ENCODE measurements around the gene SRSF10. TPM values are rescaled to one million over a fixed set of nuclear protein-coding genes. Genes with fewer than 3 reads are reported as not detected.
A peak's percentile ranks its signal among the peaks of the same experiment; 100 is the strongest.
"Not testable (repeated sequence)": the region's sequence is repeated elsewhere in the genome, so short reads cannot be mapped to it uniquely, and the experiment has no call there.

SRSF10 gene
- total RNA-seq, 1 donor: 81.1 TPM

- no peaks in the 10 kb centered on the region for H3K79me2 ChIP-seq (ENCODE audit: insufficient read depth, low read length)
- H3K4me1 ChIP-seq (ENCODE audit: insufficient read depth, low read length): peaks cover 22% of the 10 kb centered on the region
- DNase-seq (ENCODE audit: insufficient read length, low spot score, missing footprints): peak; percentile 72
- no peak overlapping the region for H3K4me2 ChIP-seq (ENCODE audit: insufficient read depth, low read length)
- TF ChIP-seq CTCF (IDR thresholded peaks at IDR 0.05; ENCODE audit: extremely low read depth, low read depth, low read length): no peak
- H2AFZ ChIP-seq (ENCODE audit: low read length): no peak overlapping the region
- H3K27me3 ChIP-seq (ENCODE audit: insufficient read depth, low read length): peaks cover 15% of the 10 kb centered on the region
- no peaks in the 10 kb centered on the region for H4K20me1 ChIP-seq (ENCODE audit: insufficient read depth, low read length)
- H3K9me3 ChIP-seq (ENCODE audit: low read depth, low read length): no peaks in the 10 kb centered on the region
- H3K27ac ChIP-seq (ENCODE audit: low read depth, low read length): no peak overlapping the region
- no peak overlapping the region for H3K4me3 ChIP-seq (ENCODE audit: insufficient read depth, low read length)
- H3K36me3 ChIP-seq (ENCODE audit: insufficient read depth, low read length): no peaks in the 10 kb centered on the region
Observed at GRCh38 chr1:24009406-24009805, 29.3 kb upstream of the SRSF10 start.

- H3K27ac ChIP-seq (ENCODE audit: low read depth, low read length); H2AFZ ChIP-seq (ENCODE audit: low read length); H3K9me3 ChIP-seq (ENCODE audit: low read depth, low read length); H3K36me3 ChIP-seq (ENCODE audit: insufficient read depth, low read length); H3K79me2 ChIP-seq (ENCODE audit: insufficient read depth, low read length); H3K4me3 ChIP-seq (ENCODE audit: insufficient read depth, low read length); H4K20me1 ChIP-seq (ENCODE audit: insufficient read depth, low read length): not testable (repeated sequence)
- Histone ChIP-seq H3K4me2 (ENCODE audit: insufficient read depth, low read length) (peak overlapping the region; percentile 20), H3K27me3 (ENCODE audit: insufficient read depth, low read length) (peaks cover 19% of the 10 kb centered on the region), H3K4me1 (ENCODE audit: insufficient read depth, low read length) (peaks cover 26% of the 10 kb centered on the region)
- peak; percentile 50 for DNase-seq (ENCODE audit: insufficient read length, low spot score, missing footprints)
Observed at GRCh38 chr1:24008574-24009184, 28.6 kb upstream of the SRSF10 start.

- H3K9me3 ChIP-seq (ENCODE audit: low read depth, low read length): no peaks in the 10 kb centered on the region
- no peak for TF ChIP-seq CTCF (IDR thresholded peaks at IDR 0.05; ENCODE audit: extremely low read depth, low read depth, low read length)
Observed at GRCh38 chr1:24007079-24007478, 27.0 kb upstream of the SRSF10 start.

GRCh38 chr1:24005163-24005562, 25.0 kb upstream of the SRSF10 start:
- Histone ChIP-seq H3K9me3 (ENCODE audit: low read depth, low read length) (no peaks in the 10 kb centered on the region), H4K20me1 (ENCODE audit: insufficient read depth, low read length) (no peaks in the 10 kb centered on the region), H2AFZ (ENCODE audit: low read length) (no peak overlapping the region), H3K79me2 (ENCODE audit: insufficient read depth, low read length) (no peaks in the 10 kb centered on the region), H3K27ac (ENCODE audit: low read depth, low read length) (no peak overlapping the region), H3K4me3 (ENCODE audit: insufficient read depth, low read length) (no peak overlapping the region), H3K27me3 (ENCODE audit: insufficient read depth, low read length) (peaks cover 20% of the 10 kb centered on the region), H3K4me1 (ENCODE audit: insufficient read depth, low read length) (peaks cover 30% of the 10 kb centered on the region), H3K4me2 (ENCODE audit: insufficient read depth, low read length) (no peak overlapping the region), H3K36me3 (ENCODE audit: insufficient read depth, low read length) (no peaks in the 10 kb centered on the region)
- DNase-seq (ENCODE audit: insufficient read length, low spot score, missing footprints): no peak
- TF ChIP-seq CTCF (IDR thresholded peaks at IDR 0.05; ENCODE audit: extremely low read depth, low read depth, low read length): no peak

More at GRCh38 chr1:24007079-24007478, 27.0 kb upstream of the SRSF10 start:
- DNase-seq (ENCODE audit: insufficient read length, low spot score, missing footprints): no peak
- H3K36me3 ChIP-seq (ENCODE audit: insufficient read depth, low read length): no peaks in the 10 kb centered on the region
- no peak overlapping the region for H3K27ac ChIP-seq (ENCODE audit: low read depth, low read length)
- peaks cover 20% of the 10 kb centered on the region for H3K27me3 ChIP-seq (ENCODE audit: insufficient read depth, low read length)
- H3K4me2 ChIP-seq (ENCODE audit: insufficient read depth, low read length): no peak overlapping the region
- H4K20me1 ChIP-seq (ENCODE audit: insufficient read depth, low read length): no peaks in the 10 kb centered on the region
- H3K4me1 ChIP-seq (ENCODE audit: insufficient read depth, low read length): peaks cover 34% of the 10 kb centered on the region
- H3K79me2 ChIP-seq (ENCODE audit: insufficient read depth, low read length): no peaks in the 10 kb centered on the region
- H3K4me3 ChIP-seq (ENCODE audit: insufficient read depth, low read length): no peak overlapping the region
- no peak overlapping the region for H2AFZ ChIP-seq (ENCODE audit: low read length)
